ENCODE measurements around the gene SYNPO2L.

DNA sequence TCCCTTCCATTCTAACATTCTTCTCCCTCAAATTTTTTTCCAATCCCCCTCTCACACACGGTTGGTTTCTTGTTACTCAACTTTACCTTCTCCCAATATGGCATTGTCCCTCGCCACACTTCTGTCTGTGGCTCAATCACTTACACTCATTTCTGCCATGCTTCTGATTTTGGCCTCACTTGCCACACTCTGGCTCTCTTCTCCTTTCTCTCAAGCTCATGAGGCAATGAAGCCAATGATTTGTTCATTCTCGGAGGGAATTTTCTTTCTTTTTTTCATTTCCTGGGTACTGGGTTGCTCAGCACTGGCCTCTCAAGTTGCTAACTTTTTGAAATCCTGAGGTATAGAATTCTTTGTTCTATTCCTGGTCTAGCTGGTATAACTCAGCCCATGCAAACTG is 10.6 kb downstream of the SYNPO2L start:
- no peak for TF ChIP-seq POLR2A (IDR thresholded peaks at IDR 0.05)
- TF ChIP-seq POLR2AphosphoS5 (IDR thresholded peaks at IDR 0.05) = no peak

All from stomach (tissue), 4 donors.